ENCODE data around the gene NDC1.

NDC1 gene

GRCh38 chr1:53871773-53872484, 33.8 kb upstream of the NDC1 start:
- Histone ChIP-seq H3K9ac (ENCODE audit: low read depth, low read length) (no peak overlapping the region), H3K9me3 (ENCODE audit: insufficient read depth, low read length, severe bottlenecking) (no peaks in the 10 kb centered on the region), H4K20me1 (ENCODE audit: insufficient read depth, low read length) (no peaks in the 10 kb centered on the region), H3K4me3 (ENCODE audit: low read depth in 1 of 2, low read length in 2 of 2) (no peak overlapping the region), H3K36me3 (ENCODE audit: insufficient read depth, low read length) (peaks cover 31% of the 10 kb centered on the region), H3K4me2 (ENCODE audit: insufficient read depth, low read length) (no peak overlapping the region), H3K79me2 (ENCODE audit: insufficient read depth, low read length) (no peaks in the 10 kb centered on the region), H3K27ac (ENCODE audit: low read length) (no peak overlapping the region), H3K4me1 (ENCODE audit: insufficient read depth, low read length) (no peaks in the 10 kb centered on the region), H3K27me3 (ENCODE audit: insufficient read depth, low read length, poor library complexity) (no peaks in the 10 kb centered on the region), H2AFZ (ENCODE audit: low read depth, low read length) (no peak overlapping the region)
- ATAC-seq (ENCODE audit: insufficient read depth, low read depth) (no peak), DNase-seq (no peak)
- TF ChIP-seq, protein P1, sequence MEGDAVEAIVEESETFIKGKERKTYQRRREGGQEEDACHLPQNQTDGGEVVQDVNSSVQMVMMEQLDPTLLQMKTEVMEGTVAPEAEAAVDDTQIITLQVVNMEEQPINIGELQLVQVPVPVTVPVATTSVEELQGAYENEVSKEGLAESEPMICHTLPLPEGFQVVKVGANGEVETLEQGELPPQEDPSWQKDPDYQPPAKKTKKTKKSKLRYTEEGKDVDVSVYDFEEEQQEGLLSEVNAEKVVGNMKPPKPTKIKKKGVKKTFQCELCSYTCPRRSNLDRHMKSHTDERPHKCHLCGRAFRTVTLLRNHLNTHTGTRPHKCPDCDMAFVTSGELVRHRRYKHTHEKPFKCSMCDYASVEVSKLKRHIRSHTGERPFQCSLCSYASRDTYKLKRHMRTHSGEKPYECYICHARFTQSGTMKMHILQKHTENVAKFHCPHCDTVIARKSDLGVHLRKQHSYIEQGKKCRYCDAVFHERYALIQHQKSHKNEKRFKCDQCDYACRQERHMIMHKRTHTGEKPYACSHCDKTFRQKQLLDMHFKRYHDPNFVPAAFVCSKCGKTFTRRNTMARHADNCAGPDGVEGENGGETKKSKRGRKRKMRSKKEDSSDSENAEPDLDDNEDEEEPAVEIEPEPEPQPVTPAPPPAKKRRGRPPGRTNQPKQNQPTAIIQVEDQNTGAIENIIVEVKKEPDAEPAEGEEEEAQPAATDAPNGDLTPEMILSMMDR (IDR thresholded peaks at IDR 0.05; ENCODE audit: borderline replicate concordance, extremely low read depth, low read length, poor library complexity, severe bottlenecking): no peak
- TF ChIP-seq EZH2 (IDR thresholded peaks at IDR 0.05; ENCODE audit: borderline replicate concordance, low read depth, low read length, severe bottlenecking): no peak

GRCh38 chr1:53871221-53871620, 33.1 kb upstream of the NDC1 start:
- H3K4me3 ChIP-seq (ENCODE audit: low read depth in 1 of 2, low read length in 2 of 2): no peak overlapping the region
- H3K79me2 ChIP-seq (ENCODE audit: insufficient read depth, low read length): no peaks in the 10 kb centered on the region
- H3K4me2 ChIP-seq (ENCODE audit: insufficient read depth, low read length): no peak overlapping the region
- H4K20me1 ChIP-seq (ENCODE audit: insufficient read depth, low read length): no peaks in the 10 kb centered on the region
- DNase-seq (no peak), ATAC-seq (ENCODE audit: insufficient read depth, low read depth) (no peak)
- H3K36me3 ChIP-seq (ENCODE audit: insufficient read depth, low read length): peaks cover 34% of the 10 kb centered on the region
- no peak overlapping the region for H2AFZ ChIP-seq (ENCODE audit: low read depth, low read length)
- TF ChIP-seq, protein P1 (IDR thresholded peaks at IDR 0.05; ENCODE audit: borderline replicate concordance, extremely low read depth, low read length, poor library complexity, severe bottlenecking): no peak
- no peak for TF ChIP-seq EZH2 (IDR thresholded peaks at IDR 0.05; ENCODE audit: borderline replicate concordance, low read depth, low read length, severe bottlenecking)
- no peaks in the 10 kb centered on the region for H3K27me3 ChIP-seq (ENCODE audit: insufficient read depth, low read length, poor library complexity)
- H3K9ac ChIP-seq (ENCODE audit: low read depth, low read length): no peak overlapping the region
- H3K4me1 ChIP-seq (ENCODE audit: insufficient read depth, low read length): no peaks in the 10 kb centered on the region
- no peaks in the 10 kb centered on the region for H3K9me3 ChIP-seq (ENCODE audit: insufficient read depth, low read length, severe bottlenecking)
- H3K27ac ChIP-seq (ENCODE audit: low read length): no peak overlapping the region

DNA sequence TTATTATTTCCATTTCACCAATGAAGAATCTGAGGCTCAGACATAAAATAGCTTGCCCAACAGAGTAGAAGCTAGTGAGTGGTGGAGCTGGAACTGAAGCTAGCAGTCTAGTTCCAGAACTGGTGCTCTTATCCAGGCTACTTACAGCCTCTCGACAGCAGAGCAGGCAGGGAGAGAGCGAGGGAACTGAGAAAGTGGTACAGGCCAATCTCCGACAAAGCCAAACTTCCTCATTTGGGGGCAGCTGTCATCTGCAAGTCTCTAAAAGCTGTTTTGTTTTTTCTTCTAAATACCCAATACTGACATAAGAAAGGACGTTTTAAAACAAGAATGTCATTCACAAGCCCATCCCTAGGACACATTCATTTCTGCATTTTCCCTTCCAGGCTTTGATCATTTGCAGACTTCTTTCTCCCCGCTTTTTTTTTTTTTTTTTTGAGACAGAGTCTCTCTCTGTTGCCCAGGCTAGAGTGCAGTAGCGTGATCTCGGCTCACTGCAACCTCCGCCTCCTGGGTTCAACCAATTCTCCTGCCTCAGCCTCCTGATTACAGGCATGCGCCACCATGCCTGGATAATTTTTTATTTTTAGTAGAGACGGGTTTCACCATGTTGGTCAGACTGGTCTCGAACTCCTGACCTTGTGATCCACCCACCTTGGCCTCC, 31.5 kb upstream of the NDC1 start:
- Histone ChIP-seq H3K27me3 (ENCODE audit: insufficient read depth, low read length, poor library complexity) (no peaks in the 10 kb centered on the region), H3K9me3 (ENCODE audit: insufficient read depth, low read length, severe bottlenecking) (no peaks in the 10 kb centered on the region), H3K27ac (ENCODE audit: low read length) (no peak overlapping the region), H3K4me2 (ENCODE audit: insufficient read depth, low read length) (no peak overlapping the region), H4K20me1 (ENCODE audit: insufficient read depth, low read length) (no peaks in the 10 kb centered on the region), H3K4me3 (ENCODE audit: low read depth in 1 of 2, low read length in 2 of 2) (no peak overlapping the region), H3K36me3 (ENCODE audit: insufficient read depth, low read length) (peaks cover 34% of the 10 kb centered on the region), H3K4me1 (ENCODE audit: insufficient read depth, low read length) (no peaks in the 10 kb centered on the region), H3K79me2 (ENCODE audit: insufficient read depth, low read length) (no peaks in the 10 kb centered on the region), H3K9ac (ENCODE audit: low read depth, low read length) (no peak overlapping the region), H2AFZ (ENCODE audit: low read depth, low read length) (no peak overlapping the region)
- DNase-seq (no peak), ATAC-seq (ENCODE audit: insufficient read depth, low read depth) (no peak)
- TF ChIP-seq, protein P1 (IDR thresholded peaks at IDR 0.05; ENCODE audit: borderline replicate concordance, extremely low read depth, low read length, poor library complexity, severe bottlenecking): no peak
- TF ChIP-seq EZH2 (IDR thresholded peaks at IDR 0.05; ENCODE audit: borderline replicate concordance, low read depth, low read length, severe bottlenecking): no peak

All from DND-41 (cell line).